IMR-90 (cell line): ENCODE results near the gene SPRR4. TPM values are rescaled to one million over a fixed set of nuclear protein-coding genes. Genes with fewer than 3 reads are reported as not detected.

ENCODE experiments used
- ATAC-seq: fragments of 200-7000 bp; cut with Tn5 transposase; 2 replicates; pipeline ENCODE4 v1.9.1; 2020; ENCODE audit warnings: low read depth, mild to moderate bottlenecking, moderate library complexity
- BruUV-seq: library from RNA; stranded (reverse); fragments of 400-500 nt; replicated peaks from 2 replicates; lab custom pipeline; 2021; lab: Mats Ljungman, UMichigan
- CTCF ChIA-PET: fragments of 300-600 bp; formaldehyde crosslinking; extraction: SDS; loops from one replicate; lab custom pipeline; 2021; ENCODE audit warnings: antibody characterized with exemption; lab: Yijun Ruan, JAX
- POLR2A ChIA-PET: fragments of 300-600 bp; sonication (Branson Sonifier 250); formaldehyde crosslinking; loops from one replicate; lab custom pipeline; 2022; ENCODE audit warnings: antibody characterized with exemption; ENCODE audit not compliant: unreplicated experiment; lab: Charles Lee
- DNase-seq: peaks from one replicate; pipeline ENCODE4 v3.0.0; 2013
- H2AFZ ChIP-seq: replicated peaks from 2 replicates; pipeline ENCODE3; 2013; ENCODE audit warnings: low read length, mild to moderate bottlenecking; ENCODE audit not compliant: poor library complexity
- H2AK5ac ChIP-seq: 2 replicates; pipeline ENCODE4 v1.6.1; 2013; ENCODE audit warnings: low read depth, low read length, inconsistent platforms
- H2AK9ac ChIP-seq: replicated peaks from 2 replicates; pipeline ENCODE3; 2013; ENCODE audit warnings: mild to moderate bottlenecking, low read depth, low read length, moderate library complexity; ENCODE audit not compliant: poor library complexity
- H2BK120ac ChIP-seq: 2 replicates; pipeline ENCODE4 v1.6.1; 2013; ENCODE audit warnings: low read depth, low read length, inconsistent platforms
- H2BK15ac ChIP-seq: 3 replicates; pipeline ENCODE4 v1.6.1; 2013; ENCODE audit warnings: low read depth, low read length, inconsistent platforms
- H2BK20ac ChIP-seq: 2 replicates; pipeline ENCODE4 v1.6.1; 2013; ENCODE audit warnings: low read depth, mild to moderate bottlenecking, inconsistent platforms, low read length, moderate library complexity
- H2BK5ac ChIP-seq: 2 replicates; pipeline ENCODE4 v1.6.1; 2013; ENCODE audit warnings: mild to moderate bottlenecking, low read depth, low read length, inconsistent platforms; ENCODE audit not compliant: poor library complexity, severe bottlenecking
- H3K14ac ChIP-seq: replicated peaks from 2 replicates; pipeline ENCODE4 v1.6.1; 2013; ENCODE audit warnings: low read depth, low read length, inconsistent platforms
- H3K18ac ChIP-seq: 2 replicates; pipeline ENCODE4 v1.6.1; 2013; ENCODE audit warnings: low read depth, low read length, control low read depth
- H3K23ac ChIP-seq: 2 replicates; pipeline ENCODE4 v1.6.1; 2013; ENCODE audit warnings: low read depth, low read length, inconsistent platforms
- H3K27ac ChIP-seq: 2 replicates; pipeline ENCODE4 v1.5.1; 2013; ENCODE audit warnings: mild to moderate bottlenecking, control low read depth, low read length; ENCODE audit not compliant: insufficient read depth
- H3K27me3 ChIP-seq: 2 replicates; pipeline ENCODE4 v1.6.1; 2013; ENCODE audit warnings: low read length; ENCODE audit not compliant: control insufficient read depth, insufficient read depth
- H3K36me3 ChIP-seq: 2 replicates; pipeline ENCODE4 v1.6.1; 2013; ENCODE audit warnings: low read length, mixed read lengths; ENCODE audit not compliant: control insufficient read depth, insufficient read depth
- H3K4ac ChIP-seq: 2 replicates; pipeline ENCODE4 v1.6.1; 2013; ENCODE audit warnings: low read depth, low read length, inconsistent platforms
- H3K4me1 ChIP-seq: 2 replicates; pipeline ENCODE4 v1.6.1; 2013; ENCODE audit warnings: low read length, mixed read lengths; ENCODE audit not compliant: control insufficient read depth, insufficient read depth
- H3K4me2 ChIP-seq: 2 replicates; pipeline ENCODE4 v1.6.1; 2013; ENCODE audit warnings: low read depth, mild to moderate bottlenecking, control low read depth, low read length, moderate library complexity
- H3K4me3 ChIP-seq: 2 replicates; pipeline ENCODE4 v1.5.1; 2013; ENCODE audit warnings: low read depth, mild to moderate bottlenecking, control low read depth, low read length, moderate library complexity; ENCODE audit not compliant: insufficient read depth
- H3K56ac ChIP-seq: 2 replicates; pipeline ENCODE4 v1.6.1; 2013; ENCODE audit warnings: low read length, inconsistent platforms; ENCODE audit not compliant: insufficient read depth; ENCODE audit errors: extremely low read depth
- H3K79me1 ChIP-seq, 2 experiments: 2 replicates each; pipeline ENCODE4 v1.6.1; 2013; ENCODE audit warnings: low read length in 2 of 2, inconsistent platforms in 1 of 2, low read depth in 1 of 2
- H3K9ac ChIP-seq: 2 replicates; pipeline ENCODE4 v1.6.1; 2013; ENCODE audit warnings: low read depth, low read length, control low read depth
- H3K9me1 ChIP-seq: 2 replicates; pipeline ENCODE4 v1.6.1; 2013; ENCODE audit warnings: low read length, inconsistent platforms; ENCODE audit not compliant: insufficient read depth
- H3K9me3 ChIP-seq: 2 replicates; pipeline ENCODE4 v1.6.1; 2013; ENCODE audit warnings: low read length; ENCODE audit not compliant: control insufficient read depth, insufficient read depth
- H4K20me1 ChIP-seq: 2 replicates; pipeline ENCODE4 v1.6.1; 2013; ENCODE audit warnings: low read length, inconsistent platforms; ENCODE audit not compliant: insufficient read depth
- H4K5ac ChIP-seq: 2 replicates; pipeline ENCODE4 v1.6.1; 2013; ENCODE audit warnings: mild to moderate bottlenecking, low read depth, low read length, control low read depth
- H4K8ac ChIP-seq, 2 experiments: 2 replicates each; pipeline ENCODE4 v1.6.1; 2013; ENCODE audit warnings: low read depth in 2 of 2, low read length in 2 of 2, control low read depth in 1 of 2, inconsistent platforms in 1 of 2
- H4K91ac ChIP-seq: 2 replicates; pipeline ENCODE4 v1.6.1; 2013; ENCODE audit warnings: low read depth, low read length, inconsistent platforms; ENCODE audit not compliant: insufficient read depth
- BHLHE40 ChIP-seq: fragments of 150-350 bp; IDR thresholded peaks from 2 replicates; pipeline ENCODE4 v1.6.1; 2016; ENCODE audit warnings: mild to moderate bottlenecking, low read depth, low read length
- CEBPB ChIP-seq: IDR thresholded peaks from 2 replicates; pipeline ENCODE4 v1.6.1; 2012; ENCODE audit warnings: low read depth, low read length, improper control_type of control experiment
- CHD1 ChIP-seq: IDR thresholded peaks from 2 replicates; pipeline ENCODE4 v1.6.1; 2012; ENCODE audit warnings: low read depth, low read length, improper control_type of control experiment
- FOS ChIP-seq: fragments of 150-350 bp; IDR thresholded peaks from 2 replicates; pipeline ENCODE4 v1.6.1; 2016; ENCODE audit warnings: low read depth, low read length
- MAFK ChIP-seq: IDR thresholded peaks from 2 replicates; pipeline ENCODE4 v1.6.1; 2012; ENCODE audit warnings: low read depth, low read length, improper control_type of control experiment
- MAZ ChIP-seq: IDR thresholded peaks from 2 replicates; pipeline ENCODE4 v1.6.1; 2012; ENCODE audit warnings: low read depth, mild to moderate bottlenecking, low read length, improper control_type of control experiment, moderate library complexity, borderline replicate concordance
- MXI1 ChIP-seq: IDR thresholded peaks from 2 replicates; pipeline ENCODE4 v1.6.1; 2012; ENCODE audit warnings: low read depth, mild to moderate bottlenecking, low read length, moderate library complexity, borderline replicate concordance
- NFE2L2 ChIP-seq: fragments of 150-350 bp; IDR thresholded peaks from 2 replicates; pipeline ENCODE4 v1.6.1; 2016; ENCODE audit warnings: low read depth, mild to moderate bottlenecking, low read length
- POLR2A ChIP-seq: IDR thresholded peaks from 2 replicates; pipeline ENCODE4 v1.6.1; 2012; ENCODE audit warnings: mild to moderate bottlenecking, low read depth, low read length
- RAD21 ChIP-seq: IDR thresholded peaks from 2 replicates; pipeline ENCODE4 v1.6.1; 2012; ENCODE audit warnings: low read length, improper control_type of control experiment
- RCOR1 ChIP-seq: IDR thresholded peaks from 2 replicates; pipeline ENCODE4 v1.6.1; 2012; ENCODE audit warnings: mild to moderate bottlenecking, low read length, improper control_type of control experiment; ENCODE audit not compliant: insufficient replicate concordance
- RFX5 ChIP-seq: IDR thresholded peaks from 2 replicates; pipeline ENCODE4 v1.8.0; 2012; ENCODE audit warnings: low read depth, mild to moderate bottlenecking, low read length, moderate library complexity
- SMC3 ChIP-seq: fragments of 150-350 bp; IDR thresholded peaks from 2 replicates; pipeline ENCODE4 v1.6.1; 2016; ENCODE audit warnings: low read depth, mild to moderate bottlenecking, antibody characterized with exemption, low read length, moderate library complexity
- WGBS, 2 experiments: methylation state at CpG; one replicate each; pipeline versions ENCODE4 v1.1.5 to v1.1.7; 2013; ENCODE audit warnings: missing lambda C conversion rate in 2 of 2; ENCODE audit not compliant: insufficient read length in 1 of 2; ENCODE audit errors: extremely low coverage in 2 of 2; 5-methylcytosine and 5-hydroxymethylcytosine counted together
- dilution Hi-C: fragments of 300-500 bp; cut with HindIII; formaldehyde crosslinking; loops from one replicate; pipeline ENCODE4 v1.14.3; 2018; ENCODE audit warnings: low sequenced_read_pairs; ENCODE audit not compliant: unreplicated experiment
- in situ Hi-C: fragments of 300-500 bp; cut with MboI; formaldehyde crosslinking; loops from 3 replicates; pipeline ENCODE4 v1.14.3; 2019; ENCODE audit warnings: low sequenced_read_pairs, inconsistent platforms, mixed read lengths
- intact Hi-C: fragments of 100-400 bp; cut with micrococcal nuclease; formaldehyde crosslinking; loops from 2 replicates; pipeline ENCODE4 v1.10.0; 2022
- polyA plus RNA-seq, 3 experiments: library from polyadenylated mRNA; depleted of rRNA; stranded (reverse); fragments of >200 nt; gene quantifications; 2 replicates each; pipeline ENCODE4 v1.2.3, GENCODE V29; 2012; ENCODE audit warnings: low replicate concordance in 1 of 3
- total RNA-seq: library from RNA; depleted of rRNA; stranded (reverse); fragments of >200 nt; gene quantifications from 2 replicates; pipeline ENCODE4 v1.2.3, GENCODE V29; 2012
- TF ChIP-seq, protein P1 (sequence below): fragments of 150-350 bp; IDR thresholded peaks from 2 replicates; pipeline ENCODE4 v1.6.1; 2016; ENCODE audit warnings: low read depth, mild to moderate bottlenecking, low read length, moderate library complexity, borderline replicate concordance
- TF ChIP-seq, protein P2 (sequence below): fragments of 150-350 bp; IDR thresholded peaks from 2 replicates; pipeline ENCODE4 v1.6.1; 2017; ENCODE audit warnings: mild to moderate bottlenecking, antibody characterized with exemption, low read length, low read depth
- TF ChIP-seq, protein P3 (sequence below): conservative IDR thresholded peaks from 2 replicates; pipeline ENCODE4 v1.5.1; 2012; ENCODE audit warnings: mild to moderate bottlenecking, low read depth, low read length, improper control_type of control experiment

Gene SPRR4
- total and polyA plus RNA-seq, 2 of the 4 experiments (the other 2 are of a cell fraction) = not detected

DNA sequence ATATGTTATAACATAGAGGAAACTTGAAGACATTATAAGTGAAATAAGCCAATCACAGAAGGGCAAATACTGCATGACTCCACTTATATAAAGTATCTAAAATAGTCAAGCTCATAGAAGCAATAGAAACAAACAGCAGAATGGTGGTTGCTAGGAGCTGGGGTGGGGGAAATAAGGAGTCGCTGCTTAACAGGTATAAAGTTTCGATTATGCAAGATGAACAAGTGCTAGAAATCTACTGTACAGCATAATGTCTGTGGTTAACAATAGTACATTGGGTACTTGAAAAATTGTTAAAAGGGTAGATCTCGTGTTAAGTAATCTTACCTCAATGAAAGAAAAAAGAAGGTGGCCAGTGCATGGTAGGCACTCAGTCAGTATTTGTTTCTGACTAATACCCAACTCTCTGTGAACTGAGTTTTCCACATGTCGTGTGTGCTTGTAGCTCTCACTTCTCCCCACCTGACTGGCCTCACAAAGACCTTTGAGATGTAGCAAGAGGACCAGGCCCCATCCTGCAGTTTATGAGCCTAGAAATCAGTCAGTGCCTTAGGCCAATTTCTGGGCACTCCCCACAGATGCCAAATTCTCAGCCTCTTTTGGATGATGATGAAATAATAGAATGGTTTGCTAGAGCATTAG, 38.2 kb upstream of the SPRR4 start:
- H3K4me1 ChIP-seq = no peaks in the 10 kb centered on the region
- H3K14ac ChIP-seq = no peak overlapping the region
- H3K23ac ChIP-seq = no peak overlapping the region
- no peaks in the 10 kb centered on the region for H3K36me3 ChIP-seq
- WGBS, 2 experiments = 40% methylated on average over 2 of the region's 4 CpGs; no CpG with 5 or more reads in 1 of the 2 experiments
- H3K4ac ChIP-seq = no peak overlapping the region
- no TSS peak for BruUV-seq
- H2BK5ac ChIP-seq = no peak overlapping the region
- no peak overlapping the region for H3K4me2 ChIP-seq
- H3K56ac ChIP-seq = no peak overlapping the region
- no peaks in the 10 kb centered on the region for H3K9me3 ChIP-seq
- DNase-seq = no peak
- H4K5ac ChIP-seq = no peak overlapping the region
- no peak overlapping the region for H3K27ac ChIP-seq
- no peak for TF ChIP-seq FOS
- TF ChIP-seq CEBPB = no peak
- TF ChIP-seq MAZ = no peak
- TF ChIP-seq NFE2L2 = no peak
- TF ChIP-seq, protein P1, sequence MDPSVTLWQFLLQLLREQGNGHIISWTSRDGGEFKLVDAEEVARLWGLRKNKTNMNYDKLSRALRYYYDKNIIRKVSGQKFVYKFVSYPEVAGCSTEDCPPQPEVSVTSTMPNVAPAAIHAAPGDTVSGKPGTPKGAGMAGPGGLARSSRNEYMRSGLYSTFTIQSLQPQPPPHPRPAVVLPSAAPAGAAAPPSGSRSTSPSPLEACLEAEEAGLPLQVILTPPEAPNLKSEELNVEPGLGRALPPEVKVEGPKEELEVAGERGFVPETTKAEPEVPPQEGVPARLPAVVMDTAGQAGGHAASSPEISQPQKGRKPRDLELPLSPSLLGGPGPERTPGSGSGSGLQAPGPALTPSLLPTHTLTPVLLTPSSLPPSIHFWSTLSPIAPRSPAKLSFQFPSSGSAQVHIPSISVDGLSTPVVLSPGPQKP = no peak
- TF ChIP-seq MXI1 = no peak
- TF ChIP-seq RAD21 = no peak
- TF ChIP-seq, protein P2, sequence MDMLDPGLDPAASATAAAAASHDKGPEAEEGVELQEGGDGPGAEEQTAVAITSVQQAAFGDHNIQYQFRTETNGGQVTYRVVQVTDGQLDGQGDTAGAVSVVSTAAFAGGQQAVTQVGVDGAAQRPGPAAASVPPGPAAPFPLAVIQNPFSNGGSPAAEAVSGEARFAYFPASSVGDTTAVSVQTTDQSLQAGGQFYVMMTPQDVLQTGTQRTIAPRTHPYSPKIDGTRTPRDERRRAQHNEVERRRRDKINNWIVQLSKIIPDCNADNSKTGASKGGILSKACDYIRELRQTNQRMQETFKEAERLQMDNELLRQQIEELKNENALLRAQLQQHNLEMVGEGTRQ = no peak
- no peak for TF ChIP-seq BHLHE40
- TF ChIP-seq CHD1 = no peak
- no peak for TF ChIP-seq SMC3
- TF ChIP-seq MAFK = no peak
- no peak for TF ChIP-seq POLR2A
- no peak for TF ChIP-seq RCOR1
- no peak for TF ChIP-seq RFX5
- TF ChIP-seq, protein P3, sequence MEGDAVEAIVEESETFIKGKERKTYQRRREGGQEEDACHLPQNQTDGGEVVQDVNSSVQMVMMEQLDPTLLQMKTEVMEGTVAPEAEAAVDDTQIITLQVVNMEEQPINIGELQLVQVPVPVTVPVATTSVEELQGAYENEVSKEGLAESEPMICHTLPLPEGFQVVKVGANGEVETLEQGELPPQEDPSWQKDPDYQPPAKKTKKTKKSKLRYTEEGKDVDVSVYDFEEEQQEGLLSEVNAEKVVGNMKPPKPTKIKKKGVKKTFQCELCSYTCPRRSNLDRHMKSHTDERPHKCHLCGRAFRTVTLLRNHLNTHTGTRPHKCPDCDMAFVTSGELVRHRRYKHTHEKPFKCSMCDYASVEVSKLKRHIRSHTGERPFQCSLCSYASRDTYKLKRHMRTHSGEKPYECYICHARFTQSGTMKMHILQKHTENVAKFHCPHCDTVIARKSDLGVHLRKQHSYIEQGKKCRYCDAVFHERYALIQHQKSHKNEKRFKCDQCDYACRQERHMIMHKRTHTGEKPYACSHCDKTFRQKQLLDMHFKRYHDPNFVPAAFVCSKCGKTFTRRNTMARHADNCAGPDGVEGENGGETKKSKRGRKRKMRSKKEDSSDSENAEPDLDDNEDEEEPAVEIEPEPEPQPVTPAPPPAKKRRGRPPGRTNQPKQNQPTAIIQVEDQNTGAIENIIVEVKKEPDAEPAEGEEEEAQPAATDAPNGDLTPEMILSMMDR = no peak
- H2AK9ac ChIP-seq = no peak overlapping the region
- in situ Hi-C loops (no loop called here), dilution Hi-C loops (no loop called here), intact Hi-C loops (no loop called here)
- ATAC-seq = no peak
- H3K4me3 ChIP-seq = no peak overlapping the region
- no peak overlapping the region for H2AFZ ChIP-seq
- no peaks in the 10 kb centered on the region for H3K27me3 ChIP-seq
- CTCF ChIA-PET = no interaction called here
- H2BK120ac ChIP-seq = no peak overlapping the region
- POLR2A ChIA-PET = no interaction called here
- no peak overlapping the region for H3K9ac ChIP-seq
- no peak overlapping the region for H2BK20ac ChIP-seq
- no peak overlapping the region for H3K18ac ChIP-seq
- H4K20me1 ChIP-seq = no peaks in the 10 kb centered on the region
- H2BK15ac ChIP-seq = no peak overlapping the region
- no peak overlapping the region for H2AK5ac ChIP-seq
- H4K8ac ChIP-seq = no peak overlapping the region
- no peaks in the 10 kb centered on the region for H3K9me1 ChIP-seq
- H3K79me1 ChIP-seq = no peaks in the 10 kb centered on the region
- H4K91ac ChIP-seq = no peak overlapping the region
